ENCODE measurements around the gene TCERG1L.
A peak's percentile ranks its signal among the peaks of the same experiment; 100 is the strongest.

Gene TCERG1L

DNA sequence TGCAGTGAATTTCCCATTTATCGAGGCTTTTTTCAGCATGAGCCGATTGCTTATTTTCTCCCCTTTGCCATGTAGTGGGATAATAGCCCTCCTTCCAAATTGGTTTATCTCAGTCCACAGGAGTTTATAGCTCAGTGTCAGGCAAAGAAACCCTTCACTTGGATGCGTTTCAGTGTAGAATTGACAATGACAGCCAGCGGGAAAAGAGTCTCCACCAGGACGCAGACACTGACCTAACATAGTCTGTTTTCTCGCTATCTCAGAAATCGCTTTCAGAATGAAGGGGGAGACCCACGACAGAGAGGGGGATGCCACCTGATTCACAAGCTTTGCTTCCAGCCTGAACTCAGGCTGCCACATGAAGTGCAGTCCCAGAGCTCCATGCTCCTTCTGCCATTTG lies 43.5 kb upstream of the TCERG1L start:
- H3K4me3 ChIP-seq (replicated peaks; ENCODE audit: insufficient read depth, low read length) = no peak overlapping the region
- H3K27ac ChIP-seq (replicated peaks) = no peak overlapping the region
- DNase-seq (ENCODE audit: low read depth in 1 of 2, low spot score in 1 of 2) = no peak
- H3K27me3 ChIP-seq (ENCODE audit: insufficient read depth, poor library complexity, severe bottlenecking) = no peaks in the 10 kb centered on the region
- TF ChIP-seq, protein P1, sequence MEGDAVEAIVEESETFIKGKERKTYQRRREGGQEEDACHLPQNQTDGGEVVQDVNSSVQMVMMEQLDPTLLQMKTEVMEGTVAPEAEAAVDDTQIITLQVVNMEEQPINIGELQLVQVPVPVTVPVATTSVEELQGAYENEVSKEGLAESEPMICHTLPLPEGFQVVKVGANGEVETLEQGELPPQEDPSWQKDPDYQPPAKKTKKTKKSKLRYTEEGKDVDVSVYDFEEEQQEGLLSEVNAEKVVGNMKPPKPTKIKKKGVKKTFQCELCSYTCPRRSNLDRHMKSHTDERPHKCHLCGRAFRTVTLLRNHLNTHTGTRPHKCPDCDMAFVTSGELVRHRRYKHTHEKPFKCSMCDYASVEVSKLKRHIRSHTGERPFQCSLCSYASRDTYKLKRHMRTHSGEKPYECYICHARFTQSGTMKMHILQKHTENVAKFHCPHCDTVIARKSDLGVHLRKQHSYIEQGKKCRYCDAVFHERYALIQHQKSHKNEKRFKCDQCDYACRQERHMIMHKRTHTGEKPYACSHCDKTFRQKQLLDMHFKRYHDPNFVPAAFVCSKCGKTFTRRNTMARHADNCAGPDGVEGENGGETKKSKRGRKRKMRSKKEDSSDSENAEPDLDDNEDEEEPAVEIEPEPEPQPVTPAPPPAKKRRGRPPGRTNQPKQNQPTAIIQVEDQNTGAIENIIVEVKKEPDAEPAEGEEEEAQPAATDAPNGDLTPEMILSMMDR (IDR thresholded peaks at IDR 0.05; ENCODE audit: insufficient read depth, low read length) = no peak
- TF ChIP-seq SPI1 (IDR thresholded peaks at IDR 0.05; ENCODE audit: borderline replicate concordance, low read depth) = no peak
- no peak for TF ChIP-seq POLR2AphosphoS5 (IDR thresholded peaks at IDR 0.05; ENCODE audit: low read depth)
- TF ChIP-seq GABPA (IDR thresholded peaks at IDR 0.05; ENCODE audit: low read depth) = no peak
- TF ChIP-seq, protein P2, sequence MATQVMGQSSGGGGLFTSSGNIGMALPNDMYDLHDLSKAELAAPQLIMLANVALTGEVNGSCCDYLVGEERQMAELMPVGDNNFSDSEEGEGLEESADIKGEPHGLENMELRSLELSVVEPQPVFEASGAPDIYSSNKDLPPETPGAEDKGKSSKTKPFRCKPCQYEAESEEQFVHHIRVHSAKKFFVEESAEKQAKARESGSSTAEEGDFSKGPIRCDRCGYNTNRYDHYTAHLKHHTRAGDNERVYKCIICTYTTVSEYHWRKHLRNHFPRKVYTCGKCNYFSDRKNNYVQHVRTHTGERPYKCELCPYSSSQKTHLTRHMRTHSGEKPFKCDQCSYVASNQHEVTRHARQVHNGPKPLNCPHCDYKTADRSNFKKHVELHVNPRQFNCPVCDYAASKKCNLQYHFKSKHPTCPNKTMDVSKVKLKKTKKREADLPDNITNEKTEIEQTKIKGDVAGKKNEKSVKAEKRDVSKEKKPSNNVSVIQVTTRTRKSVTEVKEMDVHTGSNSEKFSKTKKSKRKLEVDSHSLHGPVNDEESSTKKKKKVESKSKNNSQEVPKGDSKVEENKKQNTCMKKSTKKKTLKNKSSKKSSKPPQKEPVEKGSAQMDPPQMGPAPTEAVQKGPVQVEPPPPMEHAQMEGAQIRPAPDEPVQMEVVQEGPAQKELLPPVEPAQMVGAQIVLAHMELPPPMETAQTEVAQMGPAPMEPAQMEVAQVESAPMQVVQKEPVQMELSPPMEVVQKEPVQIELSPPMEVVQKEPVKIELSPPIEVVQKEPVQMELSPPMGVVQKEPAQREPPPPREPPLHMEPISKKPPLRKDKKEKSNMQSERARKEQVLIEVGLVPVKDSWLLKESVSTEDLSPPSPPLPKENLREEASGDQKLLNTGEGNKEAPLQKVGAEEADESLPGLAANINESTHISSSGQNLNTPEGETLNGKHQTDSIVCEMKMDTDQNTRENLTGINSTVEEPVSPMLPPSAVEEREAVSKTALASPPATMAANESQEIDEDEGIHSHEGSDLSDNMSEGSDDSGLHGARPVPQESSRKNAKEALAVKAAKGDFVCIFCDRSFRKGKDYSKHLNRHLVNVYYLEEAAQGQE (IDR thresholded peaks at IDR 0.05; ENCODE audit: insufficient replicate concordance, low read depth) = no peak

DNA sequence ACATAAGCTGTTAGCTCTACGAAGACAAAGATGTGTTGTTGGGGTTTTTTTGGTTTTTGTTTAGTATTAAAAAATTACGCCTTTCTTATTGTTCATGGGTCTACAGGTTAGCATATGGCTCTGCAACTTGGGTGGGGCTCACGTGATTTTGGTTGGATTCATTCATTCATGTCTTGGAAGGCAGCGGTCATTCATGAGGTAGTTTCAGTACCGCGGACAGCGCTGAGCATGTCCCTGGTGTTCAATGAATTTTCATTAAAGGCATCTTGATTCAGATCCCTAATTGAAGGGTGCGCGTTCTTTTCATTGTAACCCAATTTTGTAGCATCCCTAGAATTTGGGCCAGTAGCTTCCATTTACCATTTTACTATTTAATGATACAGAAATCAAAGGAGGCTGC lies 42.9 kb upstream of the TCERG1L start:
- Histone ChIP-seq H3K27me3 (ENCODE audit: insufficient read depth, poor library complexity, severe bottlenecking) (no peaks in the 10 kb centered on the region), H3K4me3 (replicated peaks; ENCODE audit: insufficient read depth, low read length) (no peak overlapping the region), H3K27ac (replicated peaks) (no peak overlapping the region)
- TF ChIP-seq, protein P2 (IDR thresholded peaks at IDR 0.05; ENCODE audit: insufficient replicate concordance, low read depth) = peak; percentile 96
- TF ChIP-seq GABPA (IDR thresholded peaks at IDR 0.05; ENCODE audit: low read depth) = no peak
- no peak for DNase-seq (ENCODE audit: low read depth in 1 of 2, low spot score in 1 of 2)

DNA sequence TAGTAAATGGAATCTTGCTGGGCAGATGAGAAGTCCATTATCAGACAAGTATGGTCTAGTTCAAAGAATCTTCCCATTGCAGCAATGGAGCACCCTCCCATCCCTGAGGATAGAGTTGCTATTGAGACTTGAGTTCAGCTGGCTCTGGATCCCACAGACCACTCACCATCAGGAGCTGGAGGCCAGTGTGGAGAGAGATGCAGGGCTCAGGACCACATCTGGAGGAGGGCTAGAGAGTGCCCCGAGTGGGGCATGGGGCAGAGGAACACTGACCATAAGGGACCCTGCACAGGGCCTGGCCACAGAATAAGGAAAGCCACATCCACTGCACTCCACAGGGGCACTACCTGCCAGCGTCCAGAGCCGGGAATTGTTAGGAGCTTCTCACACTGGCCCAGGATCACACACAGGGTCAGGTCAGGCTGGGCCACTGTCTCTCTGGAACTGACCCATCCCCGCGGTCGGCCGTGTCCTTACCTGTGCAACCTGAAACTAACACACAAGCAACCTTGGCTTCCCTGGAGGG lies 41.3 kb upstream of the TCERG1L start:
- Histone ChIP-seq H3K4me3 (replicated peaks; ENCODE audit: insufficient read depth, low read length) (no peak overlapping the region), H3K27me3 (ENCODE audit: insufficient read depth, poor library complexity, severe bottlenecking) (no peaks in the 10 kb centered on the region), H3K27ac (replicated peaks) (no peak overlapping the region)
- TF ChIP-seq GABPA (IDR thresholded peaks at IDR 0.05; ENCODE audit: low read depth) (no peak), POLR2AphosphoS5 (IDR thresholded peaks at IDR 0.05; ENCODE audit: low read depth) (no peak)
- TF ChIP-seq, protein P1 (IDR thresholded peaks at IDR 0.05; ENCODE audit: insufficient read depth, low read length) = no peak
- DNase-seq (ENCODE audit: low read depth in 1 of 2, low spot score in 1 of 2) = no peak

DNA sequence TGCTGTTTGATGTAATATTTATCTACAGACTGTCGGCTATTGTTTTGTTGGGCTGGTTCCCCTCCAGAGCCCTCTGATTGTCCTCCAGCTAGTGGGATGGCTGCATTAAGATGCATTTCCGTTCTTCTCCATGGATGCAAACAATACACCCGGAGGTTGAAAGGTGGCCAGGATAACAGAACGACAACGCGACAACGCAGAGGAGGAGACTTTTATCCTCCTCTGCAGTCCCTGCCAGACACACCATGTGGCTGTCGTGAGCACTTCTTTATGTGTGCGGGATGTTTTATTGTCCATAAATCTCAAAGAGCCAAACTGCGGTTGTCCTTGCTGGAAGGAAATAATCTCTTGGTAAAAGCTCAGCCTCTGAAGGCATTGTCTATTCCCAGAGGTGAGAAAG lies 39.1 kb upstream of the TCERG1L start:
- no peak for TF ChIP-seq POLR2AphosphoS5 (IDR thresholded peaks at IDR 0.05; ENCODE audit: low read depth)
- no peak for DNase-seq (ENCODE audit: low read depth in 1 of 2, low spot score in 1 of 2)
- Histone ChIP-seq H3K4me3 (replicated peaks; ENCODE audit: insufficient read depth, low read length) (no peak overlapping the region), H3K27me3 (ENCODE audit: insufficient read depth, poor library complexity, severe bottlenecking) (no peaks in the 10 kb centered on the region), H3K27ac (replicated peaks) (no peak overlapping the region)

DNA sequence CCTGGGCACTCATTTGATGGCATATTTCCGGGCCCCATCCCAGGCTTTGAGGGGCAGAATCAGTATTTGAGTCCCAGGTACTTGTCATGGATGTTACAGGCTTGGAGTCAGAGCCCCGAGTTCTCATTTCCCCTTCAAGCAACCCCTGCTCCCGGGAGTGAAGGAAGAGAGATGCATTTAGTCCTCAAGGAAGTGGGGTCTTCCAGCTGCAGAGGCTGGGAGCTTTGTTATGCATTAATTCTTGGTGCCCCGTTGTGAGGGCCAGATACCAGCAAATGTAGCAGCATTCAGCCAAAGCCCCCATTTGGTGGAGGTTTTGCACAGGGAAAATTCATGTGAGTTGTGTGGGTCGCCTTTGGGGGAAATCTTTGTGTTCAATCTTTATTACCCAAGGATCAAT lies 38.7 kb upstream of the TCERG1L start:
- H3K4me3 ChIP-seq (replicated peaks; ENCODE audit: insufficient read depth, low read length) = no peak overlapping the region
- H3K27ac ChIP-seq (replicated peaks) = no peak overlapping the region
- TF ChIP-seq SPI1 (IDR thresholded peaks at IDR 0.05; ENCODE audit: borderline replicate concordance, low read depth) (no peak), POLR2AphosphoS5 (IDR thresholded peaks at IDR 0.05; ENCODE audit: low read depth) (no peak), GABPA (IDR thresholded peaks at IDR 0.05; ENCODE audit: low read depth) (no peak)
- TF ChIP-seq, protein P1 (IDR thresholded peaks at IDR 0.05; ENCODE audit: insufficient read depth, low read length) = no peak
- TF ChIP-seq, protein P2 (IDR thresholded peaks at IDR 0.05; ENCODE audit: insufficient replicate concordance, low read depth) = no peak
- no peaks in the 10 kb centered on the region for H3K27me3 ChIP-seq (ENCODE audit: insufficient read depth, poor library complexity, severe bottlenecking)
- no peak for DNase-seq (ENCODE audit: low read depth in 1 of 2, low spot score in 1 of 2)
